Measurements from ENCODE around the gene PARP9.

Gene PARP9

DNA sequence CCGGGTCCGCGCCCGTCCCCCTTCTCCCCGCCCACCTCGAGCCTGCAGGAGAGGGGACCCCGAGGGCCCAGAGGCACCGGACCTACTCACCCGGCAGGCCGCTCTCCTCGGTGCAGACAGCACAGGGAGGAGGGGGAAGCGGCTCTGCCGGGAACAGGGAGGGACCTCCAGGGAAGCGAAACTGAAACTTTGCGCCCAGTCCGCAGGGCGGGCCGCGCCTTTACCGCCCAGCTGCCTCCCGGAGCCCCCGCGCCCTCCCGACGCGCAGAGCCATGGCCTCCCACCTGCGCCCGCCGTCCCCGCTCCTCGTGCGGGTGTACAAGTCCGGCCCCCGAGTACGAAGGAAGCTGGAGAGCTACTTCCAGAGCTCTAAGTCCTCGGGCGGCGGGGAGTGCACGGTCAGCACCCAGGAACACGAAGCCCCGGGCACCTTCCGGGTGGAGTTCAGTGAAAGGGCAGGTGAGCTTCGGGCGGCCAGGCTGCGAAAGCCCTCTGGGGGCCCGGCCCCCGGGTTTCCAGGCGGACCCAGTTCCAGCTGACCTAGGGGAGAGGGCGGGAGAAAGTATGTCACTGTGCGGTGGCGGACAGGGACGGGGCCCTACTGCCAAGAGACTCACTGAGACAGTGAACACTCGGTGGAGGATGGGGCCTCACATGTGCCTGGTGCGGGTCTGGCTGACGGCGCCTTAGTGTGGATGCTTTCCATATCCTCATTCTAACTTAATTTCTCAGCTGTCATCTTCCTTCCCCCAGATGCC lies at the start of gene PARP9, which contains the start of gene DTX3L:
PARP9 (minus strand) TSS at position 146 of the 758 bp plus-strand sequence. CDS start 4,680 bp downstream, outside the sequence.
DTX3L (plus strand) TSS at position 184 of the 758 bp plus-strand sequence; CDS start at position 273, 89 bp downstream.
- H3K9me3 ChIP-seq = no peaks in the 10 kb centered on the region
- in situ Hi-C loops (cut with MboI; ENCODE audit: low sequenced_read_pairs) = no loop called here

DNA sequence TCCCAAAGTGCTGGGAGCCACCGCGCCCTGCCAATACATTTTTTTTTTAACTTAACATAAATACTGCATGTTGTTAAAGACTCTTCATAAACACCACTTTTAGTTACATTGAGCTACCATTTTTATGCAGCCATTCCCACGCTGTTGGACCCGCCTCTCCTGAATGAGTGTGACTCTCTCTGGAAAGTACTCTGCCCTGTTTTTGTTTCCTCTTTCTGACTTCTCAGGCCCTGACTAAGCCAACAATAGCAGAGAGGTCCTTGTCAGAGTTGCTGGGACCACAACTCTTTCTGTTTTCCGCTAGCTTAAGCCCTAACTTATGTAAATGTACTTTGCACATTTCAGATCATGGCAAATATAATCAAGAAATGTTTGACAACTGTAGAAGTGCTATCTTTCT lies 48.6 kb upstream of the PARP9 start:
- Histone ChIP-seq H3K36me3 (replicated peaks) (no peaks in the 10 kb centered on the region), H3K4me3 (no peak overlapping the region), H3K4me1 (no peaks in the 10 kb centered on the region), H3K9me3 (no peaks in the 10 kb centered on the region), H3K27me3 (ENCODE audit: low read depth) (0 out of 2 replicates have a peak, but pooled peaks cover 6% of the 10 kb centered on the region)
- in situ Hi-C loops (cut with MboI; ENCODE audit: low sequenced_read_pairs) = no loop called here
- no peak for DNase-seq (ENCODE audit: low spot score in 2 of 2)

More for the DNA sequence above, at the start of gene PARP9, which contains the start of gene DTX3L:
- Histone ChIP-seq H3K4me1 (peaks cover 22% of the 10 kb centered on the region), H3K36me3 (replicated peaks) (no peaks in the 10 kb centered on the region), H3K4me3 (peak within 1 kb of the TSS; percentile 41), H3K27me3 (ENCODE audit: low read depth) (no peaks in the 10 kb centered on the region)
- DNase-seq (ENCODE audit: low spot score in 2 of 2) = peak; percentile 48 to 75

DNA sequence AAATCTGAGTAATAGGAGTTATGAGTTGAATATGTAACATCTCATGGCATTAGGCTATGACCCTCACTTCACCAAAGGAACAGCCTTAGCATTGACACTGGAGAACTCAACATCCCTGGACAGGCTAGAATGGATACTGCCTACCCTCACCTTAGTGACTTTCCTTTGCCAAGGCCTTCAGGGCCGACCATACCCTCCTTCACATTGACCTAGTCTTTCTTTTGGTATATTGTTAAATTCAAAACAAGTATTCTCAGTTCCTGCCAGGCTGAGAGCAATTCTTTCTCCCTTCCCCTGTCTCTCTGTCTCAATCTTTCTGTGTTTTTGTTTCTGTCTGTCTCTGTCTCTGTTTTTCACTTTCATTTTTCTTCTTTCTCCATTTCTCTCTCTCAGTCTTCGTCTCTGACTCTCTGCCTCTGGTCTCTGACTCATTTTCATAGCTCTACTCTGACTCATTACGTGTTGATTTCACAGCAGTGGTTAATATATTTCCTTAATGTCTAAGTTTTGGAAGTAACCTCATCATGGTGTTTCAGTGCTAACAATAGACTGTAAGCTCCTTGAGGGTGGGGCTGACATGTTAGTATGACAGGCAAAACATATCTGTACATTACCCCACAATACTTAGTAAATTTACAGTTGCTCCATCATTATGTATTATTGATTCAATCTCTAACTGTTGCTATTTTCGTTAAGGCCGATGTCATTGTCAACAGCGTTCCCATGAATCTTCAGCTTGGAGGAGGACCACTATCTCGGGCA lies 45.9 kb upstream of the PARP9 start:
- no peak for DNase-seq (ENCODE audit: low spot score in 2 of 2)
- in situ Hi-C loops (cut with MboI; ENCODE audit: low sequenced_read_pairs) = no loop called here

DNA sequence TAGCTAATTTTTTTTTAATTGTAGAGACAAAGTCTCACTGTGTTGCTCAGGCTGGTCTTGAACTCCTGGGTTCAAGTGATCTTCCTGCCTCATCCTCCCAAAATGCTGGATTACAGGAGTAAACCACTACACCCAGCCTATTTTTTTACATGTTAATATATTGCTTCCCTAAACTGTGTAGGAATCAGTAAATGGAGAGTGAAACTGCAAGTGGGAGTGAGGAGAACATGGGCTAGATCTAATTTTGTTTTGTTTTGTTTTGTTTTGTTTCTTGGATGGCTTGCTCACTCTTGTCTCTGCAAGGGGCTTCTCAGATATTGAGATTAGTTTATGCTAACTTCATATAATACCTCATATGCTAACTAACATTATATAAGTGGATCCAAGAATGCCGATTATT lies 44.8 kb upstream of the PARP9 start:
- Histone ChIP-seq H3K4me3 (no peak overlapping the region), H3K27me3 (ENCODE audit: low read depth) (no peaks in the 10 kb centered on the region), H3K9me3 (no peaks in the 10 kb centered on the region), H3K36me3 (replicated peaks) (no peaks in the 10 kb centered on the region), H3K4me1 (no peaks in the 10 kb centered on the region)
- no peak for DNase-seq (ENCODE audit: low spot score in 2 of 2)
- in situ Hi-C loops (cut with MboI; ENCODE audit: low sequenced_read_pairs) = no loop called here

More for the DNA sequence above, 45.9 kb upstream of the PARP9 start:
- Histone ChIP-seq H3K27me3 (ENCODE audit: low read depth) (no peaks in the 10 kb centered on the region), H3K36me3 (replicated peaks) (no peaks in the 10 kb centered on the region), H3K9me3 (no peaks in the 10 kb centered on the region), H3K4me1 (no peaks in the 10 kb centered on the region), H3K4me3 (no peak overlapping the region)

DNA sequence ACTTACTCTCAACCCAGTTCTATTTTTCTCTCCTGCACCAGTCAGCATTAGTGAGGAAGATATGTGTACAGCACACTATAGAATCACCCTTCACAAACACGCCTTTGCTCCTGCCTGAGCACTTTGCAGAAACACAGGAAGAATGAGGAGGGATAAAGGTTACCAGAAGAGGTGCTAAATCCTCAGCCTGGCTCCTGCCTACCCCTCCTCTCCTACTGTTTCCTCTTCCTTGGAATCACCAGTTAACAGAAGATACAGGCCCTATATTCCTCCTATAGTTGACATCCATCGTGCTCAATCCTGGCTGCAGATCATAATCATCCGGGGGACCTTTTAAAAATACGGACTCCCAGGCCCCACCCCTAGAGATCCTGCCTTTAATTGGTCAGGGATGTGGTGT lies 42.2 kb upstream of the PARP9 start:
- Histone ChIP-seq H3K4me3 (no peak overlapping the region), H3K9me3 (no peaks in the 10 kb centered on the region), H3K4me1 (no peaks in the 10 kb centered on the region), H3K36me3 (replicated peaks) (no peaks in the 10 kb centered on the region), H3K27me3 (ENCODE audit: low read depth) (no peaks in the 10 kb centered on the region)
- in situ Hi-C loops (cut with MboI; ENCODE audit: low sequenced_read_pairs) = no loop called here
- DNase-seq (ENCODE audit: low spot score in 2 of 2) = no peak

DNA sequence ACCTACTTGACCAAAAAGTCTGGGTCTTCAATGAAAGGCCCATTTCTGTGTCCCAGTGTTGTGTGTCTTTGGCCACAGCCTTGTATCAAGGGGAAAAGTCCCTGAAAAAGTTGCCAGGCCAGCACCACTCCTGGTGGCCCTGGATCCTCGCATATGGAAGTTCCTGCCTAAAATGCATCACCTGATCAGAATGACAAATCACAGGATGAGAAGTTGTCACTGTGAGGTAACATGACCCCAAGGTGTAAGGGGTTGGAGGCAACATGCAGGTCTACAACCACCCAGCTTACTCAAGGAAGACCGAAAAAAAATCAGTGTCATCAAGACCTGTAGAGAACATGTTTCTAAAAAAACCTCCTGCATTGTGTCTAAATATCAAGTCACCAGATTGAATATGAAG lies 39.0 kb upstream of the PARP9 start:
- Histone ChIP-seq H3K4me1 (no peaks in the 10 kb centered on the region), H3K9me3 (no peaks in the 10 kb centered on the region), H3K36me3 (replicated peaks) (no peaks in the 10 kb centered on the region), H3K27me3 (ENCODE audit: low read depth) (no peaks in the 10 kb centered on the region), H3K4me3 (no peak overlapping the region)
- no peak for DNase-seq (ENCODE audit: low spot score in 2 of 2)
- in situ Hi-C loops (cut with MboI; ENCODE audit: low sequenced_read_pairs) = no loop called here

DNA sequence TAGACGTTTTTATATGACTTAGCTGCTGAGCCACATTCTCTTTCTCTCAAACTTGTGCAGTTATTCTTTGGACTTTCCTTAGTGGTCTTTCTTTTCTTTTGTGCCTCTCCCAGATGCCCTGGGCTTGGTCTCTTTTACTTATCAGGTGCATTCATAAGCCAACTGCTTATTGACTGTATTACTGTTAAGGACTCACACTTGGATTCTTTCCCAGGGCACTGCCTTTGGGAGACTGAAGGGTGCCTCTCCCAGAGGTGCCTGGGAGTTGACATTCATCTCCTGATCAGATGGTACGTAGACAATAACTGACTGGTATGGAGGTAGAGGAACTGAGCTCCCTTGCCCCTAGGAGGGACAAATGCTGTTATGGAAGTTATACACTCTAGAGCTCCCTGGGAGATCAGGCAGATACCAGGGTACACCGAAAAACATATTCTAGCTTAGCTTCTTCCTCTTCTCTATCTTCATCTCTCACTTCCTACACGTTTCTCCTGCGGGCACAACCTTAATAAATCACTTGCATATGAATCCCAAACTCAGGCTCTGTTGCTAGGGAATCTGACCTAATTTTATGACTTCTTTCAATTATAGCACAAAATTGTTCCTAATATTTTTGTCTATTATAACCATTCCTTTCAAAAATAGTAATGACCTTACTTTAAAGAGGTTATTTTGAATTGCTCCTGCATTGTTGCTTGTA lies 38.1 kb upstream of the PARP9 start:
- no peaks in the 10 kb centered on the region for H3K36me3 ChIP-seq (replicated peaks)
- no peaks in the 10 kb centered on the region for H3K27me3 ChIP-seq (ENCODE audit: low read depth)
- in situ Hi-C loops (cut with MboI; ENCODE audit: low sequenced_read_pairs) = no loop called here
- no peaks in the 10 kb centered on the region for H3K9me3 ChIP-seq
- no peaks in the 10 kb centered on the region for H3K4me1 ChIP-seq
- DNase-seq (ENCODE audit: low spot score in 2 of 2) = no peak
- no peak overlapping the region for H3K4me3 ChIP-seq

DNA sequence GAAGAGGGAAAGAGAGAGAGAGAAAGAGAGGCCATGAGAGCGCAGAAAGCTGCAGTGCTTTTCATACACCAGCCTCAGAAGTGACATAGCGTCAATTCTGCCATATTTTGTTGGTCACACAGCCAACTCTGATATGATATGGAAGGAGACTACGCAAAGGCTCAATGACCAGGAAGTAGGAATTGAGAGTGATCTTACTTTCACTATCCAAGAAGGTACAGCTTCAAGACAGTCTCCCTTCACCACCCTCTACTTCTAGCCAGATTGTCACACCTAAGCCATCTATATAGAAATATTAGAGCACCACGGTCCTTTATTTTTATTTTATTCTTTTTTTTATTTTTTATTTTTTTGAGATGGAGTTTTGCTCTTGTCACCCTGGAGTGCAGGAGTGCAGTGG lies 34.5 kb upstream of the PARP9 start:
- Histone ChIP-seq H3K4me3 (no peak overlapping the region), H3K9me3 (no peaks in the 10 kb centered on the region), H3K27me3 (ENCODE audit: low read depth) (no peaks in the 10 kb centered on the region), H3K36me3 (replicated peaks) (no peaks in the 10 kb centered on the region), H3K4me1 (no peaks in the 10 kb centered on the region)
- in situ Hi-C loops (cut with MboI; ENCODE audit: low sequenced_read_pairs) = no loop called here
- no peak for DNase-seq (ENCODE audit: low spot score in 2 of 2)

DNA sequence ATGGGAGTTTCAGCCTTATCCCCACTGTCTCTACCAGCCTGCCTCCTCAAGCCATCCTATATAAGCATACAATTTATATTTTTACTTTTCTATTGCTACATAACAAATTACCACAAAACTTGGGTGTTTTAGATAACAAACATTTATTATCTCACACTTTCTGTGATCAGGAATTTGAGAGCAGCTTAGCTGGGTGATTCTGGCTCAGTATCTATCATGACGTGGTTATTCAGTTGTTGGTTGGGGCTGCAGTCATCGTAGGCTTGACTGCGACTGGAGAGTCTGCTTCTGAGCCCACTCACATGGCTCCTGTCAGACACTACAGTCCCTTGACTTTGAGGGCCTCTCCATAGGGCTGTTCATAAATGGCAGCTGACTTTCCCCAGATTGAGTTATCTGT lies 34.1 kb upstream of the PARP9 start:
- DNase-seq (ENCODE audit: low spot score in 2 of 2) = no peak
- H3K36me3 ChIP-seq (replicated peaks) = no peaks in the 10 kb centered on the region

DNA sequence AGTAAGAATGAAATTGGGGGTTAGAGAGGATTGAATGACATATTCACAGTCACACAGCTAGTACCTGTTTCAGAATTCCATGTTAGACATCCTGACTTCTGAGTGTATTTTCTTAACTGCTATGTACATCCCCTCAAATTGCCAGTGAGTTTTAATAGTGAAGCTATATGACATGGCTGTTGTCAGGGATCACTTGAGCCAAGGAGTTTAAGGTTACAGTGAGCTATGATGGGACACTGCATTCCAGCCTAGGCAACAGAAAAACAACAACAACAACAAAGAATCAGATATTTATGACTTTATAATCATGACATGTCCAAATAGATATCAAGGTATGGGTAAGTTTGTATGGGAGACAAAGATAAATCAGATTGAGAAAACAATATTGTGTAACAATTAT lies 29.9 kb upstream of the PARP9 start:
- H3K9me3 ChIP-seq = 0 out of 2 replicates have a peak, but pooled peaks cover 4% of the 10 kb centered on the region
- in situ Hi-C loops (cut with MboI; ENCODE audit: low sequenced_read_pairs) = no loop called here
- H3K4me3 ChIP-seq = no peak overlapping the region
- H3K27me3 ChIP-seq (ENCODE audit: low read depth) = no peaks in the 10 kb centered on the region
- no peak for DNase-seq (ENCODE audit: low spot score in 2 of 2)
- H3K4me1 ChIP-seq = peaks cover 10% of the 10 kb centered on the region
- no peaks in the 10 kb centered on the region for H3K36me3 ChIP-seq (replicated peaks)

More for the DNA sequence above, 34.1 kb upstream of the PARP9 start:
- H3K4me3 ChIP-seq = no peak overlapping the region
- no peaks in the 10 kb centered on the region for H3K4me1 ChIP-seq
- in situ Hi-C loops (cut with MboI; ENCODE audit: low sequenced_read_pairs) = no loop called here
- H3K9me3 ChIP-seq = no peaks in the 10 kb centered on the region
- no peaks in the 10 kb centered on the region for H3K27me3 ChIP-seq (ENCODE audit: low read depth)

DNA sequence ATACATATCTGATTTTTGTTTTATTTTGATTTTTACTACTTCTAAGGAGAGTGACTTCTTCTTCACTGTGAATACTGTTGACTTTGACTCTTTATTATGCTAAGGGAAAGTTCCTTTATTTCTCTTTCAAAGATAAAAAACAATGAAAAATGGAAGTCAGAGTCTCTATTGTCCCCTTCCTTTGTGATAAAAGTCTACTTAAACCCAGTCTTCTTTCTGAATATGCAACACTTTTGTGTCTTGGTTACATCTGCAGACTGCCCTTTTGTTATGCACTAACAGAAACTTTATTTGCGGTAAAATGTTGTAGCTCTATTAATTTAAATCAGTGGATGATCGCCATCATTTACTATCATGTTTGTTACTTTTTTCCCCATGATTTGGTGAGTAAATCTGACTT lies 26.5 kb upstream of the PARP9 start:
- Histone ChIP-seq H3K9me3 (0 out of 2 replicates have a peak, but pooled peaks cover 4% of the 10 kb centered on the region), H3K27me3 (ENCODE audit: low read depth) (no peaks in the 10 kb centered on the region), H3K36me3 (replicated peaks) (no peaks in the 10 kb centered on the region), H3K4me1 (peaks cover 10% of the 10 kb centered on the region), H3K4me3 (no peak overlapping the region)
- peak in 1 of 2 experiments; percentile 99 for DNase-seq (ENCODE audit: low spot score in 2 of 2)
- in situ Hi-C loops (cut with MboI; ENCODE audit: low sequenced_read_pairs) = no loop called here

DNA sequence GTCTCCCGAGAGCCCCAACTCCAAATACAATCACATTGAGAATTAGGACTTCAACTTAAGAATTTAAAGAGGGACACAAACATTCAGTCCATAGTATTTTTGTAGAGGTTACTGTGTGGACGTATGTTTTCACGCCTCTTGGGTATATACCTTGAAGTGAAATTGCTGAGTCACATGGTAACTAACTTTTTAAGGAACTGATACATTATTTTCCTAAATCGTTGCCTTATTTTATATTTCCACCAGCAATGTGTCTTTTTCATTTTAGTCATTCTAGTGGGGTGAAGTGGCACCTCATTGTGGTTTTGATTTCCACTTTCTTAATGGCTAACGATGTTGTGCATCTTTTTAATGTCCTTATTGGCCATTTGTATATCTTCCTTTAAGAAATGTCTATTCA lies 25.2 kb upstream of the PARP9 start:
- no peak overlapping the region for H3K4me3 ChIP-seq
- DNase-seq (ENCODE audit: low spot score in 2 of 2) = no peak
- no peaks in the 10 kb centered on the region for H3K36me3 ChIP-seq (replicated peaks)
- no peaks in the 10 kb centered on the region for H3K27me3 ChIP-seq (ENCODE audit: low read depth)
- in situ Hi-C loops (cut with MboI; ENCODE audit: low sequenced_read_pairs) = no loop called here
- peaks cover 10% of the 10 kb centered on the region for H3K4me1 ChIP-seq
- H3K9me3 ChIP-seq = 0 out of 2 replicates have a peak, but pooled peaks cover 4% of the 10 kb centered on the region

DNA sequence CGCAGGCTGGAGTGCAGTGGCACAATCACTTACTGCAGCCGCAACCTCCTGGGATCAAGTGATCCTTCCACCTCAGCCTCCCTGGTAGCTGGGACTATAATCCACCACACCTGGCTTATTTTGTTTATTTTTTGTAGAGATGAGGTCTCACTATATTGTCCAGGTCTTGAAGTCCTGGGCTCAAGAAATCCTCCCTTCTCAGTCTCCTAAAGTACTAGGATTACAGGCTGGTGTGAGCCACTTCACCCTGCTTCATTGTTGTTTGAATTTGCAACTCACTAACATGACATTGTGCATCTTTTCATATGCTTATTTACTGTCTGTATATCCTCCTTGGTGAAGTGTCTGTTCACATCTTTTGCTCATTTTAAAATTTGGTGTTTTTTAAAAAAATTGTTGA lies 23.5 kb upstream of the PARP9 start:
- Histone ChIP-seq H3K4me1 (peaks cover 10% of the 10 kb centered on the region), H3K4me3 (no peak overlapping the region), H3K36me3 (replicated peaks) (no peaks in the 10 kb centered on the region), H3K27me3 (ENCODE audit: low read depth) (no peaks in the 10 kb centered on the region), H3K9me3 (0 out of 2 replicates have a peak, but pooled peaks cover 4% of the 10 kb centered on the region)
- in situ Hi-C loops (cut with MboI; ENCODE audit: low sequenced_read_pairs) = no loop called here
- peak in 1 of 2 experiments; percentile 19 for DNase-seq (ENCODE audit: low spot score in 2 of 2)
